Lung microvascular endothelial cell (primary cell): ENCODE data around the gene TET3. TPM values are rescaled to one million over a fixed set of nuclear protein-coding genes. Genes with fewer than 3 reads are reported as not detected.

ENCODE experiments used
- DNase-seq, 2 donors: peaks; one replicate each; pipeline versions ENCODE4 v3.0.0 to v3.0.0-alpha.2; 2010; ENCODE audit warnings: low read depth in 2 of 2
- total RNA-seq: library from RNA; depleted of rRNA; stranded (reverse); fragments of >200 nt; gene quantifications from 2 replicates; pipeline ENCODE4 v1.2.1, GENCODE V29; 2014

TET3 gene
- total RNA-seq, 1 donor from 2014 or later: 4.0 TPM

- DNase-seq: no peak
These were observed 19.8 kb downstream of the TET3 start for GRCh38 chr2:74004212-74005182.

GRCh38 chr2:74005786-74006185 lies 21.1 kb downstream of the TET3 start:
- DNase-seq: no peak

GRCh38 chr2:74006459-74006858 lies 21.7 kb downstream of the TET3 start:
- no peak for DNase-seq

GRCh38 chr2:74007121-74007520 lies 22.4 kb downstream of the TET3 start:
- DNase-seq: no peak

GRCh38 chr2:74007711-74008110 lies 23.0 kb downstream of the TET3 start:
- DNase-seq: no peak

- no peak for DNase-seq
These were observed 24.2 kb downstream of the TET3 start for GRCh38 chr2:74008761-74009395.

GRCh38 chr2:74009577-74009976 lies 24.9 kb downstream of the TET3 start:
- DNase-seq: no peak

GRCh38 chr2:74010087-74010541 lies 25.4 kb downstream of the TET3 start:
- DNase-seq: peak in 1 of 2 donors; percentile 16

GRCh38 chr2:74011246-74011645 lies 26.5 kb downstream of the TET3 start:
- no peak for DNase-seq

GRCh38 chr2:74014813-74015212 lies 30.1 kb downstream of the TET3 start:
- DNase-seq: no peak

- no peak for DNase-seq
These were observed 32.5 kb downstream of the TET3 start for GRCh38 chr2:74017223-74017622.

- no peak for DNase-seq
These were observed 34.8 kb downstream of the TET3 start for GRCh38 chr2:74019516-74019915.

GRCh38 chr2:74020702-74021406 lies 36.1 kb downstream of the TET3 start:
- no peak for DNase-seq

- DNase-seq: no peak
These were observed 36.7 kb downstream of the TET3 start for GRCh38 chr2:74021407-74021755.

GRCh38 chr2:74024216-74024615 lies 39.5 kb downstream of the TET3 start:
- DNase-seq: no peak

- no peak for DNase-seq
These were observed 41.4 kb downstream of the TET3 start for GRCh38 chr2:74025971-74026612.

GRCh38 chr2:74026687-74027241 lies 42.1 kb downstream of the TET3 start:
- no peak for DNase-seq

GRCh38 chr2:74027496-74027895 lies 42.8 kb downstream of the TET3 start:
- DNase-seq: no peak

GRCh38 chr2:74028290-74028689 lies 43.6 kb downstream of the TET3 start:
- no peak for DNase-seq

GRCh38 chr2:74028741-74029140 lies 44.0 kb downstream of the TET3 start:
- DNase-seq: no peak

GRCh38 chr2:74029714-74030397 lies 45.1 kb downstream of the TET3 start:
- no peak for DNase-seq
